Subcutaneous abdominal adipose tissue (tissue), 5 donors: ENCODE results near the gene CIAO3.

Experiments used
- H3K27ac ChIP-seq: one replicate; pipeline ENCODE4 v1.7.0; 2013; ENCODE audit warnings: low read depth, mild to moderate bottlenecking, inconsistent platforms, low read length, moderate library complexity
- H3K27me3 ChIP-seq, 5 donors: one replicate each; pipeline ENCODE4 v1.7.0; 2013; ENCODE audit warnings: low read length in 5 of 5, inconsistent platforms in 1 of 5; ENCODE audit not compliant: control insufficient read depth in 5 of 5, insufficient read depth in 4 of 5
- H3K36me3 ChIP-seq, 5 donors: one replicate each; pipeline ENCODE4 v1.7.0; 2013; ENCODE audit warnings: low read length in 5 of 5; ENCODE audit not compliant: control insufficient read depth in 5 of 5, insufficient read depth in 5 of 5
- H3K4me1 ChIP-seq, 5 donors: one replicate each; pipeline ENCODE4 v1.7.0; 2013; ENCODE audit warnings: low read length in 5 of 5, mild to moderate bottlenecking in 3 of 5, moderate library complexity in 1 of 5; ENCODE audit not compliant: control insufficient read depth in 5 of 5, insufficient read depth in 5 of 5
- H3K4me3 ChIP-seq, 5 donors: one replicate each; pipeline ENCODE4 v1.7.0; 2013; ENCODE audit warnings: low read length in 5 of 5, low read depth in 1 of 5
- H3K9ac ChIP-seq, 5 donors: one replicate each; pipeline ENCODE4 v1.7.0; 2013; ENCODE audit warnings: low read length in 5 of 5, mild to moderate bottlenecking in 4 of 5, moderate library complexity in 3 of 5
- H3K9me3 ChIP-seq, 5 donors: one replicate each; pipeline ENCODE4 v1.7.0; 2013; ENCODE audit warnings: low read length in 5 of 5; ENCODE audit not compliant: control insufficient read depth in 5 of 5
- donor health status: healthy.
- donor health status: healthy.
- donor health status: healthy.
- donor health status: healthy.
- donor health status: healthy.

Gene CIAO3

DNA sequence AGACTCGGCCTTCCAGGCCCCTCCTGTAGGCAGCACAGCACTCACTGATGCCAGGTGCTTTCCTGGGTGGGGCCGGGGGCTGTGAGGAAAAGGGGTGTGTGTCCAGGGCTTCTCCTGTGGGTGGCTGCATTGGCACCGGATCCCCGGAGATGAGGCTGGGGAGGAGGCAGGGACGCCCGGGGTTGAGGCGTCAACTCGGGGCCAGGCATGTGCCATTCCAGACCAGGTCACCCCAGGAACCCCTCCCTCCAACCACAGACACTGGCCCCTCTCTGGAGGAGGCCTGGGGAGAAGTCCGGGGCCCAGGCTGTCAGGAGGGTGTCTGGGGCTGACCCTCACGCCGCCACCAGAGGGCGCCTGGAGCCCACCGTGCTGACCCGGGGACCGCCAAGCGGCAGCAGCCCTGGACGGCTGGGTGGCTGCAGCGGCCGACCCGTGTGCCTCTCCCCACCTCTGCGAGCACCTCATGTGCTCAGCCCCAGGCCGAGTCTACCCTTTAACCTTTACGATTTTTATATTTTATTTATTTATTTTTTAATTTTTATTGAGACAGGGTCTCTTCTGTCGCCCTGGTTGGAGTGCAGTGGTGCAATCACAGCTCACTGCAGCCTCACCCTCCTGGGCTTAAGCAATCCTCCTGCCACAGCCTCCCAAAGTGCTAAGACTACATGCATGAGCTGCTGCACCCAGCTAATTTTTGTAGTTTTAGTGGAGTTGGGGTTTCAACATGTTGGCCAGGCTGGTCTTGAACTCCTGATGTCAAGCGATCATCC is 29.1 kb downstream of the CIAO3 start:
- H3K27ac ChIP-seq, result no peak overlapping the region
- peaks cover 45 to 52% (median 52%) of the 10 kb centered on the region in 5 donors for H3K27me3 ChIP-seq
- H3K4me3 ChIP-seq, result no peak overlapping the region
- H3K36me3 ChIP-seq, result no peaks in the 10 kb centered on the region
- no peak overlapping the region for H3K9ac ChIP-seq
- H3K9me3 ChIP-seq, result no peaks in the 10 kb centered on the region
- peaks cover 0 to 25% (median 17%) of the 10 kb centered on the region in 5 donors for H3K4me1 ChIP-seq

DNA sequence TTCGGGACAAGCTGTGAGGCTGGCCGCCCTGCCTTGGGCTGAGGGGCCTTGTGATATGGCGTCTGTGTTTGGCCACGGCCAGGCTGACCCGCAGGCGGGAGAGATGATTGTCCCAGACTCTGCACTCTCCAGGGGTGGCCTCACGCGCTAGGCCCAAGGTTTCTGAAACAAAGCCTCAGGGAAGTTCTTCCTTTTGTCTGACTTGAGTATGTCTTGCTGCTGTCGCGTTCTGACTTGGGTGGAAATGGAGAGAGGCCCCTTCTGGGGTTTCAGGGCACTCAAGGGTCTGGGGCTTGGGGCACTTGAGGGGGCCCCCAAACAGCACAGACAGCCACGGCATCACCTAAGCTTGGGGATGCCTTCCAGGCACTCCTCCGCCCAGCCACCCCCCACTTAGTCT is 29.7 kb downstream of the CIAO3 start:
- Histone ChIP-seq H3K9me3 (no peaks in the 10 kb centered on the region), H3K4me3 (no peak overlapping the region), H3K27me3 (peaks cover 47 to 55% (median 52%) of the 10 kb centered on the region in 5 donors), H3K4me1 (peaks cover 0 to 24% (median 13%) of the 10 kb centered on the region in 5 donors), H3K9ac (no peak overlapping the region), H3K27ac (no peak overlapping the region), H3K36me3 (no peaks in the 10 kb centered on the region)

DNA sequence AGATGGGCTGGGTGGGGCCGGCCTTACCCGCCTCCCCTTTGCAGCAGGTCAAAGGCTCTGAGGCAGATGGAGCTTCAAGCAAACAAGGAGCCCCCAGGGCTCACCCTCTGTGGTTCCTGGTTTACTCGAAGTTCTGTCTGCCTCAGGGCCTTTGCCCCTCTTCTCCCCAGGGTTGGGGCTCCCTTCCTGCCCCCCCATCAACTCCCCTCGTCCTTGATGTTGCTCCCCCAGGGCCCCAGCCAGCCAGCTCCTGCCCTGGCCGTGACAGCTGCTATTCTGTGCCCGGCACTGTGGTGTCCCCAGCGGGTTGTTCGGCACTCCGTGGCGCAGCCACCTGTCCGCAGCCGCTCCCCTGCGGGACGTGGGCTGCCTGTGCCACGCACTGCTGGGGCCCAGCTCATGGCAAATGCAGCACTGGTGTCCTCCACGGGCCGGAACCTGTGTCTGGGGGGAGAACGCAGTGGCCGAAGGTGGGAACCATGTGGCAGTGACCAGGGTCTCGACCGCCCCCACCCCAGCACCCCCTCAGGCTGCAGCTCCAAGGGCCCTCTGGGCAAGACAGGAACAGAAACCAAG is 30.2 kb downstream of the CIAO3 start:
- Histone ChIP-seq H3K27ac (no peak overlapping the region), H3K4me3 (no peak overlapping the region), H3K27me3 (peaks cover 47 to 57% (median 52%) of the 10 kb centered on the region in 5 donors), H3K36me3 (no peaks in the 10 kb centered on the region), H3K9ac (no peak overlapping the region), H3K4me1 (peaks cover 0 to 19% (median 9%) of the 10 kb centered on the region in 5 donors), H3K9me3 (no peaks in the 10 kb centered on the region)

DNA sequence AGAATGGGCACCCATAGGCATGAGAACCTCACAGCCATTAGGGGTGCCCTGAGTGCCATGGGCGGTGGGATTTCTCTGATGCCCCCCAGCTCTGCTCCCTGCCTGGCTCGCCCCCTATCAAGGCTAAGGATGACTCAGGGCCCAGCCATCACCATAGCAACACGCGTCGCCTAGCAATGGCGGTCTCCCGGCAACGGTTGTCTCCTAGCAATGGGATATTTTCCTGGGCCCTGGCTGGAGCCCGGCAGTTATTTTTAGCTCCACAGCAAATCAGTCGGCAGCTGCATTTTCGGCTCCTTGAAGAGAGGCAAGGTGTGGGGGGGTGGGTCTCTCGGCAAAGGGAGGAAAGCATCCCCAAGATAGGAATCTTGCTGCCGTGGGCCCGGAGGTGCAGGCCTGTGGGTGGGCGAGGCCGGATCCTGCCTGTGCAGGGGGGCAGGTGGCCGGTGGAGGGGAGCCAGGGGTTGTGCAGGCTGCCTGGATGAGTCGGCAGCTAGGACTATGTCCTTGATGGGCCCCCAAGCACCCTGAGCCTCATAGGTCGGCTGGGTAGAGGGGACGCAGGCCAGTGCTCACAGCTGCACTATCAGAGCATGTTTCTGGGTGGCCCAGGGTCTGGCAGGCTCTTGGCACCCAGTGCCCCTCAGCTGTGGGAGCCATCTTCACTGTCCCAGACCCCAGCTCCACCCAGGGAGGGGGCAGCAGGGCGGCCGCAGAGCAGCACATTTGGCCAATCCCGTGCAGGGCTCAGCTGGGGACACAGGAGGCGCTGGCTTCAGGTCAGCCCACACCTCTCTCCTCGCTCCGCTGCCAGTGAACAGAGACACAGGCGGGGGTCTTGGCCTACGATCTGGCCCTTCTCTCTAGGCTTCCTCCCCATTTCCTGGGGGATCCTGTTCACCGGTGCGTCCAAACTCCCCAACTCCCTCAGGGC is 31.0 kb downstream of the CIAO3 start:
- no peaks in the 10 kb centered on the region for H3K9me3 ChIP-seq
- no peaks in the 10 kb centered on the region for H3K36me3 ChIP-seq
- no peak overlapping the region for H3K27ac ChIP-seq
- H3K27me3 ChIP-seq, result peaks cover 49 to 60% (median 53%) of the 10 kb centered on the region in 5 donors
- no peak overlapping the region for H3K9ac ChIP-seq
- H3K4me1 ChIP-seq, result peaks cover 0 to 14% (median 6%) of the 10 kb centered on the region in 5 donors
- H3K4me3 ChIP-seq, result no peak overlapping the region

DNA sequence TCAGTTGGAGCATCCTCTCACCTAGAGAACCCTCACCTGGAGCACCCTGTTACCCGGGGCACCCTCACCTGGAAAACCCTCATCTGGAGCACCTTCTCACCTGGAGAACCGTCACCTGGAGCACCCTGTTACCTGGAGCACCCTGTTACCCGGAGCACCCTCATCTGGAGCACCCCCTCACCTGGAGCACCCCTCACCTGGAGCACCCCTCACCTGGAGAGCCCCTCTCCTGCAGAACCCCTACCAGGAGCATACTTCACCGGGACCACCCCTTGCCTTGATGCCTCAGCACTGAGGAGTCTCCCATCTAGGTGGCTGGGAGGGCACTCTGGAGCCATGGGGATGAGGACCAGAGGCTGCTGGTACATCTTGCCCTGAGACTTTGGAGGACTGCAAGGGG is 31.8 kb downstream of the CIAO3 start:
- Histone ChIP-seq H3K36me3 (no peaks in the 10 kb centered on the region), H3K4me3 (no peak overlapping the region), H3K4me1 (peaks cover 0 to 6% (median 0%) of the 10 kb centered on the region in 5 donors), H3K9me3 (no peaks in the 10 kb centered on the region), H3K27ac (no peak overlapping the region), H3K9ac (no peak overlapping the region), H3K27me3 (peaks cover 58 to 69% (median 62%) of the 10 kb centered on the region in 5 donors)

DNA sequence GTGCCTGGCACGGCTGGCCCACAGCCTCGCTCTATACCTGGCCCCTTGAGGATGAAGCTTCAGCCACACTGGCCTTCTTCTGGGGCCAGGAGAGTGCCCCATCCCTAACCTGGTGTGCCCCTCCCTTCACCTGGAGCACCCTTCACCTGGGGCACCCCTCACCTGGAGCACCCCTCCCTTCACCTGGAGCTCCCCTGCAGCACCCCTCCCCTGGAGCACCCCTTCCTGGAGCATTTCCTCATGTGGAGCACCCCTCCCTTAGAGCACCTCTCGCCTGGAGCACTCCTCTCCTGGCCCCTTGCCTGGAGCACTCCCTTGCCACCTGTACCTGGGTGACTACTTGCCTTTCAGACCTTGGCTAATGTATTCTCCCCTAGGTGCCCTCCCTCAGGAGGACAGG is 32.8 kb downstream of the CIAO3 start:
- H3K27ac ChIP-seq, result no peak overlapping the region
- H3K27me3 ChIP-seq, result peaks cover 67 to 78% (median 72%) of the 10 kb centered on the region in 5 donors
- H3K4me1 ChIP-seq, result peaks cover 0 to 5% (median 0%) of the 10 kb centered on the region in 5 donors
- H3K36me3 ChIP-seq, result no peaks in the 10 kb centered on the region
- no peak overlapping the region for H3K4me3 ChIP-seq
- no peaks in the 10 kb centered on the region for H3K9me3 ChIP-seq
- no peak overlapping the region for H3K9ac ChIP-seq

DNA sequence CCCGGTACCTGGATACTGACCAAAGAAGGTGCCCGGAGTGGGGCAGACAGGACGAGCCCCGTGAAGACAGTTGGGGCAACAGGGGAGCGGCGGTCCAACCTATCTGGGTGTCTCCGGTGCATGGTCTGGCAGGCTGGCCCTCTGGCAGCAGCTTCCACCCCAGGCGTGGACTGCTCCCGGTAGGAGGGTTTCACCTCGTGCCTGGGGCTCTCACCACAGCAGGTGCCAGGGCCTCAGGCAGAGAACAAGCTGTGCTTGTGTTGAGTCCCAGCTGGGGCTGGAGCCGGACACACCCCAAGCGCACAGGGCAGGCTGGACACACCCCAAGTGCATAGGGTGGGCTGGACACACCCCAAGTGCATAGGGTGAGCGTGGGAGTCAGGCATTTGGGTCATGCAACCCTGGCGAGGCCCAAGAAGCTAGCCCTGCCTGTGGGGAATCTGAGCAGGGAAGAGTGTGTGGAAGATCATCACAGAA is 33.7 kb downstream of the CIAO3 start:
- Histone ChIP-seq H3K36me3 (no peaks in the 10 kb centered on the region), H3K27ac (no peak overlapping the region), H3K4me1 (peaks cover 0 to 5% (median 0%) of the 10 kb centered on the region in 5 donors), H3K9me3 (no peaks in the 10 kb centered on the region), H3K4me3 (no peak overlapping the region), H3K9ac (no peak overlapping the region), H3K27me3 (peaks cover 74 to 87% (median 79%) of the 10 kb centered on the region in 5 donors)

DNA sequence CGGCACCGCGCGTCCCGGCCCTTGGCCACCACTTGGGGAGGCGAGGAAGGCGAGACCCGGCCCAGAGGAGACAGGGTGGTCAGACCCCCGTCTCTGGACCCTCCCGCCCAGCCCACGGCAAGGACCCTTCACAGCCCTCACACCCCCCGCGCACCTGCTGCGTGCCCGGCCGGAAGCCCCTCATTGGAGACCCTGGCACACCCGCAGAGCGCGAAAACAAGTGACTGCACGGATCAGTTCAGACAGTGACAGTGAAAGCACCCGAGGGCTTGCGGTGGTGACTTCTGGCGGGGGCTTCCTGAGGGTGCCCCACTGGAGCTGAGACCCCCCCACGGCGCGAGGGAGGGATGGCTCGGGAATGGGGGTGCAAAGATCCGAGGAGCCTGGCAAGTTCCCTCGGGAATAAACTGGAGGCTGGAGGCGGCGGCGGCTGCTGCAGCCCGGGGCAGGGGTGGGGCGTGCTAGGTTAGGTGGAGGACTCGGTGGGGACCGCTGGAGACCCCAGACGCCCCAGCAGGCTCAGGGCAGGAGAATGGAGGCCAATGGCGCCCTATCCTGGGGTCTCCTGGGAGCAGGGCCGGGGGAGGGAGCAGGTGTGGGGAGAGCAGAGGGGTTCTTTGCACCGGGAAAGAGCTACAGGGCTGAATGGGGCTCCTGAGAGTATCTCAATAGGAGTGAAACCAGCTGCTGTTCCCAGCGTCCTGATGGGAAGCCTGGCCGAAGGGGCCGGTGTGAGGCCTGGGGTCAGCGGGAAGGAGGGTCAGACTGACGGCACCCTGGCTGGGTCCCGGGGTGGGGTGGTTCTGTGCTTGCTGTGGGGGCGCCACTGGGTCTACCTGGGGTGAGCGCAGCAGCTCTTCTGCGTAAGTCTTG is 34.4 kb downstream of the CIAO3 start:
- H3K9me3 ChIP-seq, result no peaks in the 10 kb centered on the region
- no peaks in the 10 kb centered on the region for H3K36me3 ChIP-seq
- H3K9ac ChIP-seq, result no peak overlapping the region
- peaks cover 0 to 5% (median 0%) of the 10 kb centered on the region in 5 donors for H3K4me1 ChIP-seq
- no peak overlapping the region for H3K27ac ChIP-seq
- peaks cover 81 to 92% (median 83%) of the 10 kb centered on the region in 5 donors for H3K27me3 ChIP-seq
- no peak overlapping the region for H3K4me3 ChIP-seq
